ENCODE measurements around the gene MAP7D2. TPM values are rescaled to one million over a fixed set of nuclear protein-coding genes. Genes with fewer than 3 reads are reported as not detected.
A peak's percentile ranks its signal among the peaks of the same experiment; 100 is the strongest.

The MAP7D2 gene
- total RNA-seq, result 0.16 and 0.49 TPM in 2 replicates

DNA sequence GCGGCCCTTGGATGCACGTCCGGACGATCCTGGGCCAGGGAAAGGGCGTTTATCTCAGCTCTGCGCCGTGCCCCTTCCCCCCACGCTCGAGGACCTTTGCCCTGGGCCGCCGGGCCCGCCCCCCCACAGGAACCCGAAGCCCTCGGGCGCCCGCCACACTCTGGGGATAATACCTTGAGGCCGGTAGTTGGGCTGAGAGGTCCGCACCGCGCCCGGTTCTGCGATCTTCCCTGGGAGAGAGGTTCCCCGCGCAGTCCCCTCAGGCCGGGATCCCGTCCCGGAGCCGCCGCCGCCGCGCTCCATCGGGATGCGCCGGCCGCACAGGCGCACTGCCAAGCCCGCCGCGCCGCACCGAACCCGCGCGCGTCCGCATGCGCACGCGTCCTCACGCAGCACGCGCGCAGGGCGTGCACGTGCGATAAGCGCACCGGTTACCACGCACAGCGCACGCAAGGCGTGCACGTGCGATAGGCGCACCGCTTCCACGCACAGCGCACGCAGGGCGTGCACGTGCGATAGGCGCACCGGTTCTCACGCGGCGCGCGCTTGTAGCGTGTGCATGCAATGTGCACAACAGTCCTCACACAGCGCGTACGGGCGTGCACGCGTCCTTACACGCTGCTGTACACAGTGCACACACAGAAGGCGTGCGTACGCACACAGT lies at the start of gene MAP7D2:
Gene MAP7D2, minus strand, starts transcription at position 331 of the 664 bp plus-strand sequence. Its CDS starts 28 bp downstream, at position 303.

DNA sequence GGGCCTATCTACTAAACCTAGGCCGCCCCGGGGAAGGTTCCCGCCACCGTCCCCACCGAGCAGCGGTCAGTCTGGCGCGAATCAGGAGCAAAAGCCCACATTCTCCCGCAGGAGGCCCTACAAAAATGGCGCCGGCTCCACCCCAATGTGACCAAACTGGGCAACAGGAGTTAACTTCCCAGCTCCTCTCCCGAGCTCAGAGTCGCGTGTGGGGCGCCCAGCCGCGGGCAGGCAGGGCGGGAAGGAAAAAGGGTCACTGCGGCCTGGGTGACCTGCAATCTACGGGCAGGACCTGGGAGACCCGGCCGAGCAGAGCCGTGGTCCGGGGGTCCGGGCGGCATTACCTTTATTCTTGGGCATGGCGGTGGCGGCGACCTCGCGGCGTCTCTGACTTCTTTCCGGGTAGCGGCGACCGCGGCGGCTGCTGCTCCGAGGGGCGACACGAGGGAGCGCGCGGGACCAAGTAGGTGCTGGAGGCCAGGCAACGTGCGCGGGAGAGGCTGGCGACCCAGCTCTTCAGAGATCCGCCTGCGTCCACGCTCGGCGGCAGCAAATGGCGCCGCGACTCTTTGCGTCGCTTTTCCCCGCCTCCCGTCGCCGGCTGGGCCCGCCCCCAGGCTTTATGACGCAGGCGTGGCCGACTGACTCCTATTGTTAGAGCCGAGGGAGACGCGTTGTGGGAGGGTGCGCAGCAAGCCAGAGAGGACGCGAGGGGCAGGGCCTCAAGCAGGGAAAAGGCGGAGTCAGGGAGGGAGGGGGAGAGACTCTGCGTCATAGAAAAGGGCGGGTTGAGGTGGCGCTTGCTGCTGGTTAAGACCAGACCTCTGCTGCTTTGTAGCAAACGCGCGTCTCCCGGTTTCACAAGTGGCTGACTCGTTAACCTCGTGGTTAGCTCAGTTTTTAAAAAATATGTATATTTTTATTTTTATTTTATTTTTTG lies 24.8 kb upstream of the MAP7D2 start, which contains the start of gene EIF1AX:
Gene EIF1AX, minus strand, starts transcription at position 558 of the 940 bp plus-strand sequence. Its CDS starts 198 bp downstream, at position 360.

DNA sequence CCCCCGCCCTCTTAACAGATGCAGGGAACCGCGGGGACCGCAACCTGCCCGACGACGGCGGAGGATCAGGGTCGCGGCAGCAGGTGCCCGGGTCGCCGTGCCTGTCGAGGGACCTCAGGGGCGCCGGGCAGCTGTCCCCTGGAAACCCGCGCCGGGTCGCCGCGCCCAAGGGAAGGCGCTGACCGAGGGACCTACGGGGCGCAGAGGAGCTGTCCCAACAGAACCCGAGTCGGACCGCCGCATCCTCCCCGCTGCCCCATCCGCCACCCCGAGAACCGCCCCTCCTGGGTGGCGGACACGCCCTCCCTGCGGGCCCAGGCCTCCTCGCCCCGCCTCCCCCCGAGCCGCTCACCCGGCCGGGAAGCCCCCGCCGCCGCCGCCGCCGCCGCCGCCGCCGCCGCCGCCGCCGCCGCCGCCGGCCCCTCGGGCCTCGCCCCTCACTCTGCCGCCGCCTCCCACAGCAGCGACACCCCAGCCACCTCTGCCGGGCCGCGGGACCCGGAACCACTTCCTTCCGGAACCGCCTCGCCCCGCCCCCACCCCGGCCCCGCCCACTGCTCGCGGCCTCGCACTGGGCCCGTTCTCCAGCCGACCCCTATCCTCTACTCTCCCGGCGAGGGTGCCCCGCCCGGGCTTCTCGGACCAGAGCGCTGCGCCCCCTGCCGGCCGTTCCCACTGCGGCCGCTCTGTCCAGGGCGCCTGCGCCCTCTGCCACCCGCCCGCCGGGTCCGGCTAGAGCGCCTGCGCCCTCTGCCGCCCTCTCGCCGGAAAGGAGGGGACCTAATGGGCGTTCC lies 126.0 kb downstream of the MAP7D2 start, which contains the start of gene BCLAF3:
Gene BCLAF3, minus strand, starts transcription at position 506 of the 794 bp plus-strand sequence. CDS start 20,797 bp downstream, outside the sequence.

Small RNA genes within 50 kb of the gene (small RNA-seq; reads per million reads assigned to genes)
- 64.4 reads per million, percentile 97 among the genes with 10 or more reads in this experiment for gene MIR23C
- not detected for gene RF00019
- gene RF00493, result 8.4 reads per million, percentile 88 among the genes with 10 or more reads in this experiment
- not detected for gene RF00494

Other genes with a start within 250 kb of the MAP7D2 start
- gene SH3KBP1, start 229.3 kb downstream of the MAP7D2 start, total RNA-seq, result 40.3 and 41.5 TPM in 2 replicates
- gene BCLAF3, start 125.8 kb downstream of the MAP7D2 start, total RNA-seq, result 5.6 and 8.0 TPM in 2 replicates
- 34.1 and 36.3 TPM in 2 replicates for gene EIF1AX, start 24.9 kb upstream of the MAP7D2 start, total RNA-seq
- gene RPS6KA3, start 150.0 kb upstream of the MAP7D2 start, total RNA-seq, result 34.5 and 48.5 TPM in 2 replicates

All from hair follicle dermal papilla cell (primary cell).